Measurements from ENCODE around the gene LCN2.
"Not testable (repeated sequence)": the region's sequence is repeated elsewhere in the genome, so short reads cannot be mapped to it uniquely, and the experiment has no call there.

DNA sequence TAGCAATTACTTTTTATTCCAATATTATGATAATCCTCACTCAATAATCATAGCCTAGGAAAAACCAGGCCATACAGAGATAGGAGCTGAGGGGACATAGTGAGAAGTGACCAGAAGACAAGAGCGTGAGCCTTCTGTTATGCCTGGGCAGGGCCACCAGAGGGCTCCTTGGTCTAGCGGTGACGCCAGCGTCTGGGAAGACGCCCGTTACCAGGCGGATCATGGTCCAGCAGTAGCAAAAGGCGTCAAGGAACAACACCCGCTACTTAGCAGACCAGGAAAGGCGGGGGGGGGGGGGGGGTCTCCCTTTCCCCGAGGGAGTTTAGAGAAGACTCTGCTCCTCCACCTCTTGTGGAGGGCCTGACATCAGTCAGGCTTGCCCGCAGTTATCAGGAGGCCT is 32.2 kb downstream of the LCN2 start:
- TF ChIP-seq CTCF (IDR thresholded peaks at IDR 0.05); MAX (CRISPR knock-in tag; IDR thresholded peaks at IDR 0.05); CREB1 (CRISPR knock-in tag; IDR thresholded peaks at IDR 0.05); ZNF138 (CRISPR knock-in tag; conservative IDR thresholded peaks at IDR 0.05); ETV6 (CRISPR knock-in tag; IDR thresholded peaks at IDR 0.05); ZNF232 (CRISPR knock-in tag; IDR thresholded peaks at IDR 0.05); ESRRA (CRISPR knock-in tag; IDR thresholded peaks at IDR 0.05; ENCODE audit: borderline replicate concordance); KAT7 (CRISPR knock-in tag; IDR thresholded peaks at IDR 0.05; ENCODE audit: borderline replicate concordance); NR1H2 (CRISPR knock-in tag; IDR thresholded peaks at IDR 0.05); SMAD3 (CRISPR knock-in tag; IDR thresholded peaks at IDR 0.05; ENCODE audit: borderline replicate concordance); ZBTB21 (CRISPR knock-in tag; IDR thresholded peaks at IDR 0.05; ENCODE audit: borderline replicate concordance); SP1 (CRISPR knock-in tag; conservative IDR thresholded peaks at IDR 0.05): not testable (repeated sequence)
- TF ChIP-seq, protein P1, sequence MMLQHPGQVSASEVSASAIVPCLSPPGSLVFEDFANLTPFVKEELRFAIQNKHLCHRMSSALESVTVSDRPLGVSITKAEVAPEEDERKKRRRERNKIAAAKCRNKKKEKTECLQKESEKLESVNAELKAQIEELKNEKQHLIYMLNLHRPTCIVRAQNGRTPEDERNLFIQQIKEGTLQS (CRISPR knock-in tag; conservative IDR thresholded peaks at IDR 0.05), result not testable (repeated sequence)

Data from WTC11 (cell line).